ENCODE data around the gene MRPL55. TPM values are rescaled to one million over a fixed set of nuclear protein-coding genes. Genes with fewer than 3 reads are reported as not detected.

The MRPL55 gene
- polyA plus RNA-seq, 3 donors: 99.8 to 277 (median 104) TPM

DNA sequence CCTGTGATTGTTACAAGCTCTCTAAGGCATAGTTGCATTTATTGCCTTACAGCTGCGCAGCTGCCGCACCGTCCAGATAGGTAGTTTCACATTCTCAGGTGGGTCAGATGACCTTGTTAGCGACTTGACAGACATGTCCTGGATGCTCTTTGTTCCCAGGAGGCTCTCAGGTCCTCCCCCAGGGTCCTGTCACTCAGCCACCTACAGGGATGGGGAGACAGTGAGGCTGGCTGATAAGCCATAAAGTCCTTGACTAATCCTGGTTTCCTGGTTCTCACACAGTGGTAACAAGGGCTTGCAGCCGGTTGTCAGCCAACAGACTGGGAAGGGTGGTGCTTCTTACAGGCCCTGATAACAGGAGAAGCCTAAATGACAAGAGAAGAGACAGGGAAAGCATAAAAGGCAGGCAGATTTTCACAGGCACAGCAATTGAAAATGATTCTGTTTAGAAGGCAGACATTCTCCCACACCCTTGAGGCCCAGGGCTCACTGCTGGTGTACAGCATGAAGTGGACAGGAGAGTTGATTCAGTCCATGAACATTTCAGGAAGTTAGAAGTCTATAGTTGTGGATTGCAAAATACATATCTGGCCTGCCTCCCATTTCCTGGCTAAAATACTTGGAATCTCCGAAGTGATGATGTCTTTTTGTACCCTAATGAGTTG is 23.7 kb downstream of the MRPL55 start:
- no peak overlapping the region for H2AFZ ChIP-seq (ENCODE audit: insufficient read depth, low read depth, low read length, poor library complexity, severe bottlenecking)
- peak overlapping the region in 2 of 3 experiments; percentile 2 to 93 for H3K4me3 ChIP-seq (replicated peaks in 1 of 3; ENCODE audit: low read depth in 2 of 3, low read length in 3 of 3)
- H3K27me3 ChIP-seq (ENCODE audit: control insufficient read depth in 2 of 2, insufficient read depth in 2 of 2, low read length in 2 of 2): no peaks in the 10 kb centered on the region
- H3K4me3 Mint-ChIP-seq: peak overlapping the region; percentile 96 to 97
- H3K9me3 Mint-ChIP-seq: peaks cover 0 to 2% (median 0%) of the 10 kb centered on the region in 7 donors
- peaks cover 0 to 5% (median 1%) of the 10 kb centered on the region in 3 donors for H3K27me3 Mint-ChIP-seq (ENCODE audit: low read depth in 3 of 3)
- peaks cover 73% of the 10 kb centered on the region for H3K4me1 Mint-ChIP-seq
- H3K36me3 Mint-ChIP-seq: peaks cover 27% of the 10 kb centered on the region in 2 donors
- WGBS (ENCODE audit: insufficient coverage): 47% methylated on average over 5 of the region's 6 CpGs
- peak overlapping the region; percentile 4 for H3K9ac ChIP-seq (ENCODE audit: insufficient read depth, low read length, poor library complexity, severe bottlenecking)
- peak overlapping the region; percentile 67 to 94 for H3K27ac ChIP-seq (ENCODE audit: low read depth in 1 of 2, low read length in 2 of 2)
- H3K79me2 ChIP-seq (ENCODE audit: insufficient read depth, low read length): peaks cover 98% of the 10 kb centered on the region
- H3K36me3 ChIP-seq (replicated peaks in 1 of 2; ENCODE audit: control insufficient read depth in 1 of 2, insufficient read depth in 2 of 2, low read length in 2 of 2): no peaks in the 10 kb centered on the region
- H3K4me1 ChIP-seq (ENCODE audit: control insufficient read depth in 1 of 2, insufficient read depth in 2 of 2, low read length in 2 of 2): peaks cover 79 to 81% of the 10 kb centered on the region in 2 donors
- peak overlapping the region; percentile 96 to 99 (median 98) for H3K27ac Mint-ChIP-seq
- no peaks in the 10 kb centered on the region for H3K9me3 ChIP-seq (replicated peaks in 1 of 2; ENCODE audit: control insufficient read depth in 1 of 2, insufficient read depth in 1 of 2, low read length in 2 of 2)
- intact Hi-C loops (cut with micrococcal nuclease): loop anchor here in 1 of 2 donors (2.0 kb wide), 1 partner anchor 81 kb away; no protein-coding TSS in a partner anchor
- TF ChIP-seq, protein P1, sequence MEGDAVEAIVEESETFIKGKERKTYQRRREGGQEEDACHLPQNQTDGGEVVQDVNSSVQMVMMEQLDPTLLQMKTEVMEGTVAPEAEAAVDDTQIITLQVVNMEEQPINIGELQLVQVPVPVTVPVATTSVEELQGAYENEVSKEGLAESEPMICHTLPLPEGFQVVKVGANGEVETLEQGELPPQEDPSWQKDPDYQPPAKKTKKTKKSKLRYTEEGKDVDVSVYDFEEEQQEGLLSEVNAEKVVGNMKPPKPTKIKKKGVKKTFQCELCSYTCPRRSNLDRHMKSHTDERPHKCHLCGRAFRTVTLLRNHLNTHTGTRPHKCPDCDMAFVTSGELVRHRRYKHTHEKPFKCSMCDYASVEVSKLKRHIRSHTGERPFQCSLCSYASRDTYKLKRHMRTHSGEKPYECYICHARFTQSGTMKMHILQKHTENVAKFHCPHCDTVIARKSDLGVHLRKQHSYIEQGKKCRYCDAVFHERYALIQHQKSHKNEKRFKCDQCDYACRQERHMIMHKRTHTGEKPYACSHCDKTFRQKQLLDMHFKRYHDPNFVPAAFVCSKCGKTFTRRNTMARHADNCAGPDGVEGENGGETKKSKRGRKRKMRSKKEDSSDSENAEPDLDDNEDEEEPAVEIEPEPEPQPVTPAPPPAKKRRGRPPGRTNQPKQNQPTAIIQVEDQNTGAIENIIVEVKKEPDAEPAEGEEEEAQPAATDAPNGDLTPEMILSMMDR (IDR thresholded peaks at IDR 0.05): no peak
- H3K4me2 ChIP-seq (replicated peaks; ENCODE audit: extremely low read depth, low read length, poor library complexity, severe bottlenecking): peak overlapping the region; percentile 86
- DNase-seq: peak in 2 of 3 donors; percentile 66 to 91
- H4K20me1 ChIP-seq (ENCODE audit: insufficient read depth, low read length): peaks cover 75% of the 10 kb centered on the region

DNA sequence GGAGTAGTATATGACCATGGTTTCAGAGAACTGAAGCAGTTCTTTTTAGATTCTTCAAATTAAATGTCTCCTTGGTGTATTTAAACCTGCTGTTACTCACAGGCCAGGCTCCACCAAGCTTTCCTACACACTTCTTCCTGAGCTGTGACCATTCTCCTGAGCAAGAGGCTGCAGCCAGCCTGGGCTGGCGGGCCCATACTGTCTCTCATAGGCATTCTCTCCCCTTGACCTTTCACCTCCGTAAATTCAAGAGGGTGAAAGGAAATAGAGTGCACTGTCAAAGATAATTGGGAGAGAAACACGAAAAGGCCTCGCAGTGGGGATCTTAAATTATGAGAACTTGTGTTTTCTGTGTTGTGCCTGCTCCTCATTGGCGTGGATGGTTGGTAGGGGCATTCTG is 24.3 kb downstream of the MRPL55 start:
- intact Hi-C loops (cut with micrococcal nuclease): loop anchor here in 1 of 2 donors (2.0 kb wide), 1 partner anchor 82 kb away; no protein-coding TSS in a partner anchor
- H3K4me2 ChIP-seq (replicated peaks; ENCODE audit: extremely low read depth, low read length, poor library complexity, severe bottlenecking): peak overlapping the region; percentile 86
- peaks cover 98% of the 10 kb centered on the region for H3K79me2 ChIP-seq (ENCODE audit: insufficient read depth, low read length)
- H4K20me1 ChIP-seq (ENCODE audit: insufficient read depth, low read length): peaks cover 69% of the 10 kb centered on the region
- peaks cover 67% of the 10 kb centered on the region for H3K4me1 Mint-ChIP-seq
- WGBS (ENCODE audit: insufficient coverage): 82% methylated on average over 3 of the region's 5 CpGs
- H3K9me3 Mint-ChIP-seq: peaks cover 0 to 2% (median 0%) of the 10 kb centered on the region in 7 donors
- peak overlapping the region; percentile 67 to 94 for H3K27ac ChIP-seq (ENCODE audit: low read depth in 1 of 2, low read length in 2 of 2)
- H3K9me3 ChIP-seq (replicated peaks in 1 of 2; ENCODE audit: control insufficient read depth in 1 of 2, insufficient read depth in 1 of 2, low read length in 2 of 2): no peaks in the 10 kb centered on the region
- H3K27me3 ChIP-seq (ENCODE audit: control insufficient read depth in 2 of 2, insufficient read depth in 2 of 2, low read length in 2 of 2): no peaks in the 10 kb centered on the region
- DNase-seq: no peak
- H3K4me3 Mint-ChIP-seq: peak overlapping the region; percentile 96 to 97
- peaks cover 21 to 26% of the 10 kb centered on the region in 2 donors for H3K36me3 Mint-ChIP-seq
- peaks cover 72 to 74% of the 10 kb centered on the region in 2 donors for H3K4me1 ChIP-seq (ENCODE audit: control insufficient read depth in 1 of 2, insufficient read depth in 2 of 2, low read length in 2 of 2)
- TF ChIP-seq, protein P1 (IDR thresholded peaks at IDR 0.05): no peak
- peak overlapping the region; percentile 4 for H3K9ac ChIP-seq (ENCODE audit: insufficient read depth, low read length, poor library complexity, severe bottlenecking)
- H2AFZ ChIP-seq (ENCODE audit: insufficient read depth, low read depth, low read length, poor library complexity, severe bottlenecking): no peak overlapping the region
- no peaks in the 10 kb centered on the region for H3K36me3 ChIP-seq (replicated peaks in 1 of 2; ENCODE audit: control insufficient read depth in 1 of 2, insufficient read depth in 2 of 2, low read length in 2 of 2)
- H3K4me3 ChIP-seq (replicated peaks in 1 of 3; ENCODE audit: low read depth in 2 of 3, low read length in 3 of 3): peak overlapping the region; percentile 0 to 93 (median 69)
- peak overlapping the region; percentile 96 to 99 (median 98) for H3K27ac Mint-ChIP-seq
- H3K27me3 Mint-ChIP-seq (ENCODE audit: low read depth in 3 of 3): peaks cover 0 to 5% (median 1%) of the 10 kb centered on the region in 3 donors

Data from CD14-positive monocyte (primary cell).